Ishikawa (cell line): ENCODE results near the gene KAT6B.

Source experiments
- CEBPB ChIP-seq: IDR thresholded peaks from 2 replicates; pipeline ENCODE4 v1.6.1; 2012
- CREB1 ChIP-seq: IDR thresholded peaks from 2 replicates; pipeline ENCODE4 v1.6.1; 2012; ENCODE audit warnings: low read depth
- EGR1 ChIP-seq: IDR thresholded peaks from 2 replicates; pipeline ENCODE4 v1.6.1; 2012
- EP300 ChIP-seq: IDR thresholded peaks from 2 replicates; pipeline ENCODE4 v1.6.1; 2012; ENCODE audit warnings: borderline replicate concordance
- FOXM1 ChIP-seq: IDR thresholded peaks from 2 replicates; pipeline ENCODE4 v1.6.1; 2012; ENCODE audit warnings: low read depth, borderline replicate concordance
- NFIC ChIP-seq: IDR thresholded peaks from 2 replicates; pipeline ENCODE4 v1.6.1; 2012
- RAD21 ChIP-seq: IDR thresholded peaks from 2 replicates; pipeline ENCODE4 v1.6.1; 2012; ENCODE audit warnings: low read depth
- TAF1 ChIP-seq: IDR thresholded peaks from 2 replicates; pipeline ENCODE4 v1.6.1; 2012; ENCODE audit warnings: low read depth, mild to moderate bottlenecking
- TCF12 ChIP-seq: IDR thresholded peaks from 2 replicates; pipeline ENCODE4 v1.6.1; 2012; ENCODE audit warnings: low read depth
- TEAD4 ChIP-seq: IDR thresholded peaks from 2 replicates; pipeline ENCODE4 v1.6.1; 2012
- YY1 ChIP-seq: IDR thresholded peaks from 2 replicates; pipeline ENCODE4 v1.6.1; 2012; ENCODE audit warnings: low read depth
- ZBTB7A ChIP-seq: IDR thresholded peaks from 2 replicates; pipeline ENCODE4 v1.6.1; 2012; ENCODE audit warnings: low read depth
- TF ChIP-seq, protein P1 (sequence below): IDR thresholded peaks from 2 replicates; pipeline ENCODE4 v1.6.1; 2012
- TF ChIP-seq, protein P2 (sequence below): IDR thresholded peaks from 2 replicates; pipeline ENCODE4 v1.6.1; 2012
- TF ChIP-seq, protein P3 (sequence below): IDR thresholded peaks from 2 replicates; pipeline ENCODE4 v1.6.1; 2012; ENCODE audit warnings: low read depth, mild to moderate bottlenecking

KAT6B gene

DNA sequence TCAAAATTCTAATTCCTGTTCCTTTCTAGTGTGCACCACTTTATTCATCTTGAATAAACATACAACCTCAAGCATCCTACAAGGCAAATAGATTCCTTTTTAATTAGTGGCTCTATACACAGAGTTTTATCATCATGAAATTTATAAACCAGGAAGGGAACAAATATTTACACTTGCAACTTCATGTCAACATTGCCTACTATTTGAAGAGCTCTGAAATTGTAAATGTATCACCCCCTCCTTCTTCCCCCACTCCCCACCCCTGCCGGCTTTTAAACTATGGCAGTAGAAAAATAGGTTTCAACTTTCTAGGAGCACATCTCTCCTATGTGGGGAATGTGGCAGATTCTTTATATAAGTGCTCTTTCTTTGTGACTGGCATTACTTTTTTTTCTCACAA is 49.6 kb downstream of the KAT6B start:
- TF ChIP-seq RAD21 (no peak), EGR1 (no peak), ZBTB7A (no peak), FOXM1 (no peak), TEAD4 (no peak), YY1 (no peak)
- TF ChIP-seq, protein P1, sequence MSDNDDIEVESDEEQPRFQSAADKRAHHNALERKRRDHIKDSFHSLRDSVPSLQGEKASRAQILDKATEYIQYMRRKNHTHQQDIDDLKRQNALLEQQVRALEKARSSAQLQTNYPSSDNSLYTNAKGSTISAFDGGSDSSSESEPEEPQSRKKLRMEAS = no peak

DNA sequence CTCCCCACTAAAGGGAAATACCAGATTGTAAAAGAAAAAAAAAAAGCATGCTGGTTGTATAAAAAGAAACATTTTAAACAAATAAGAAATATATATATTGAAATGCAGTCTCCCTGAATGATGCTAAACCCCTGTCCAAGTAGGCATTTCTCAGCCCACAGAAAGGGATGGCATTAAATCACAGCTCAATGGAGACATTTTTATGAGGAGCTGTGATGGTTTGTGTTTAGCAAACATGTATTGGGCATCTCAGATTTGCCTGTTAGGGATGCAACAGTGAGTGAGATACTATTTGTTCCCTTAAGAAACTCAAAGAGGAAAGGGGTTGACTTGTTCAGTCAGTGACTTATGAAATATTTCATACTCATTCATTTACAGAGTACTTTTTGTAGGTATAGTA is 51.5 kb downstream of the KAT6B start:
- TF ChIP-seq, protein P2, sequence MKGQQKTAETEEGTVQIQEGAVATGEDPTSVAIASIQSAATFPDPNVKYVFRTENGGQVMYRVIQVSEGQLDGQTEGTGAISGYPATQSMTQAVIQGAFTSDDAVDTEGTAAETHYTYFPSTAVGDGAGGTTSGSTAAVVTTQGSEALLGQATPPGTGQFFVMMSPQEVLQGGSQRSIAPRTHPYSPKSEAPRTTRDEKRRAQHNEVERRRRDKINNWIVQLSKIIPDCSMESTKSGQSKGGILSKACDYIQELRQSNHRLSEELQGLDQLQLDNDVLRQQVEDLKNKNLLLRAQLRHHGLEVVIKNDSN = no peak
- TF ChIP-seq ZBTB7A (no peak), TCF12 (no peak), FOXM1 (no peak), EGR1 (no peak), CREB1 (no peak), EP300 (no peak), NFIC (no peak), TEAD4 (no peak), RAD21 (no peak), TAF1 (no peak), YY1 (no peak), CEBPB (no peak)
- TF ChIP-seq, protein P1 = no peak
- TF ChIP-seq, protein P3, sequence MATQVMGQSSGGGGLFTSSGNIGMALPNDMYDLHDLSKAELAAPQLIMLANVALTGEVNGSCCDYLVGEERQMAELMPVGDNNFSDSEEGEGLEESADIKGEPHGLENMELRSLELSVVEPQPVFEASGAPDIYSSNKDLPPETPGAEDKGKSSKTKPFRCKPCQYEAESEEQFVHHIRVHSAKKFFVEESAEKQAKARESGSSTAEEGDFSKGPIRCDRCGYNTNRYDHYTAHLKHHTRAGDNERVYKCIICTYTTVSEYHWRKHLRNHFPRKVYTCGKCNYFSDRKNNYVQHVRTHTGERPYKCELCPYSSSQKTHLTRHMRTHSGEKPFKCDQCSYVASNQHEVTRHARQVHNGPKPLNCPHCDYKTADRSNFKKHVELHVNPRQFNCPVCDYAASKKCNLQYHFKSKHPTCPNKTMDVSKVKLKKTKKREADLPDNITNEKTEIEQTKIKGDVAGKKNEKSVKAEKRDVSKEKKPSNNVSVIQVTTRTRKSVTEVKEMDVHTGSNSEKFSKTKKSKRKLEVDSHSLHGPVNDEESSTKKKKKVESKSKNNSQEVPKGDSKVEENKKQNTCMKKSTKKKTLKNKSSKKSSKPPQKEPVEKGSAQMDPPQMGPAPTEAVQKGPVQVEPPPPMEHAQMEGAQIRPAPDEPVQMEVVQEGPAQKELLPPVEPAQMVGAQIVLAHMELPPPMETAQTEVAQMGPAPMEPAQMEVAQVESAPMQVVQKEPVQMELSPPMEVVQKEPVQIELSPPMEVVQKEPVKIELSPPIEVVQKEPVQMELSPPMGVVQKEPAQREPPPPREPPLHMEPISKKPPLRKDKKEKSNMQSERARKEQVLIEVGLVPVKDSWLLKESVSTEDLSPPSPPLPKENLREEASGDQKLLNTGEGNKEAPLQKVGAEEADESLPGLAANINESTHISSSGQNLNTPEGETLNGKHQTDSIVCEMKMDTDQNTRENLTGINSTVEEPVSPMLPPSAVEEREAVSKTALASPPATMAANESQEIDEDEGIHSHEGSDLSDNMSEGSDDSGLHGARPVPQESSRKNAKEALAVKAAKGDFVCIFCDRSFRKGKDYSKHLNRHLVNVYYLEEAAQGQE = no peak

DNA sequence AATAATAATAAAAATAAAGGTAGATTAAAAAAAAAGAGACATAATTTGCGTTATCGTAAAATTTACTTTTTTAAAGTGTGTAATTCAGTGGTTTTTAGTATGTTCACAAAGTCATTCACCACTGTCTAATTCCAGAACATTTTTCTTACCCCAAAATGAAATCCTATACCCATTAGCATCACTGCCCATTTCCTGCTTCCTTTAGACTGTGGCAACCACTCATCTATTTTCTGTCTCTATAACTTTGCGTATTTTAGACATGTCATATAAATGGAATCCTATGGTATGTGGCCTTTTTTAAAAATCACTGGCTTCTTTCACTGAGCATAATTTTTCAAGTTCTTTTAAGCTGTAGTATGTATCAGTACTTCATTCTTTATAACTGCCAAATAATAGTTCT is 53.6 kb downstream of the KAT6B start:
- TF ChIP-seq TEAD4 (no peak), YY1 (no peak), TAF1 (no peak), CEBPB (no peak), FOXM1 (no peak), EGR1 (no peak), NFIC (no peak), CREB1 (no peak), EP300 (no peak), TCF12 (no peak), RAD21 (no peak), ZBTB7A (no peak)
- TF ChIP-seq, protein P1 = no peak
- TF ChIP-seq, protein P3 = no peak
- TF ChIP-seq, protein P2 = no peak

DNA sequence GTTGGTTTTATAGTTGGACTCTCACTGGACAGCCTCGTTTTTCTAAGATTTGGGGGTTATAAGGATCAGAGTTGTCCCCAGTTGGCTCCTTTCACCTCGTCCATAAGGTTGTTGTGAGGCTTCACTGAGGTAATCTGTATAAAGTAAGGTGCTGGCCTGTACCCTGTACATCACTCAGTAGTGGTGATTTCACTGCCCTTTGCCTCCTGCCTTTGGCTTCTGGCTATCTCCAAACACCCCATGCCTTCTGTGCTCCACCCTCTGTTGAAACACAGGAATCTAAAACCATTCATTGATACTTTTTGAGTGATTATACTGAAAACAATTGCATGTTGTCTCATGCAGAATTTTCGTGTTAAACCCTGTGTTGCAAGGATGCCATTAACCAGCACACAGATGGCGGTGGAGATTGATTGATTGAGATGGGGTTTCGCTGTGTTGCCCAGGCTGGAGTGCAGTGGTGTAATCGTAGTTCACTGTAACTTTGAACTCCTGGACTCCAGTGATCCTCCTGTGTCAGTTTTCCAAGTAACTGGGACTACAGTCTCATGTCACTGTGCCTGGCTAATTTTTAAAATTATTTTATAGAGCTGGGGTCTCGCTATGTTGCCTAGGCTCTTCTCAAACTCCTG is 55.0 kb downstream of the KAT6B start:
- TF ChIP-seq ZBTB7A (no peak), EP300 (no peak), EGR1 (no peak), TCF12 (no peak), NFIC (no peak), CREB1 (no peak), FOXM1 (no peak), CEBPB (no peak)
- TF ChIP-seq, protein P2 = no peak

DNA sequence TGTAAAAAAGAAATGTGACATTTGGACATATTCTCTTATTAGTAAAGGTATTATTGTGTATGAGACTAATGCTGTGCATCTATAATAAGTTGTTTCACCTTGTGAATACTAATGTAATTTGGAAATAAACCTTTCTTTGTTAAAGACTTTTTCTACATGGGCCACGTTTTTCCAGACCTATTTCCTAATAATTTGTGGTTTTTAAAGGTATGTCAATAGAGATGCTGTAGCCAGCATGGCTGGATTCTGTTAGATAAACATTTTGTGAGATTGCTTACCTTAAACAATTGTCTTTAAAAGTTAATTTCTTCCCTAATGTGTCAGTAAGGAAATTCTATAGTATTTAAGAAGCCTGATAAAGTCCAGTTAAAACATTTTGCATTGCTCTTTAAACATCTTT is 56.0 kb downstream of the KAT6B start:
- no peak for TF ChIP-seq EP300
- TF ChIP-seq NFIC = no peak
- no peak for TF ChIP-seq RAD21
- TF ChIP-seq FOXM1 = no peak
- TF ChIP-seq, protein P1 = no peak
- TF ChIP-seq TEAD4 = no peak
- TF ChIP-seq, protein P3 = no peak
- no peak for TF ChIP-seq YY1
- TF ChIP-seq TAF1 = no peak
- no peak for TF ChIP-seq CEBPB
- TF ChIP-seq, protein P2 = no peak
- no peak for TF ChIP-seq ZBTB7A
- no peak for TF ChIP-seq CREB1
- TF ChIP-seq EGR1 = no peak
